Endodermal cell (in vitro differentiated cells): ENCODE results near the gene TAOK1. TPM values are rescaled to one million over a fixed set of nuclear protein-coding genes. Genes with fewer than 3 reads are reported as not detected.

Source experiments
- DNase-seq: peaks from one replicate; pipeline ENCODE4 v3.0.0-alpha.2; 2017
- H3K27ac ChIP-seq: 2 replicates; pipeline ENCODE4 v1.5.1; 2013; ENCODE audit warnings: mild to moderate bottlenecking, low read depth, low read length, moderate library complexity
- H3K27me3 ChIP-seq: 2 replicates; pipeline ENCODE4 v1.6.1; 2013; ENCODE audit warnings: mild to moderate bottlenecking, low read length, moderate library complexity; ENCODE audit not compliant: insufficient read depth, control insufficient read depth, poor library complexity, severe bottlenecking
- H3K36me3 ChIP-seq: 2 replicates; pipeline ENCODE4 v1.7.0; 2013; ENCODE audit warnings: mild to moderate bottlenecking, low read length, moderate library complexity; ENCODE audit not compliant: control insufficient read depth, insufficient read depth
- H3K4me1 ChIP-seq: one replicate; pipeline ENCODE4 v1.7.0; 2013; ENCODE audit warnings: low read length; ENCODE audit not compliant: control insufficient read depth, insufficient read depth
- H3K4me3 ChIP-seq: 2 replicates; pipeline ENCODE4 v1.5.1; 2013; ENCODE audit warnings: mild to moderate bottlenecking, low read length, moderate library complexity
- H3K9ac ChIP-seq: 2 replicates; pipeline ENCODE4 v1.6.1; 2013; ENCODE audit warnings: mild to moderate bottlenecking, low read length, moderate library complexity; ENCODE audit not compliant: poor library complexity, severe bottlenecking; ENCODE audit errors: extremely low read depth
- H3K9me3 ChIP-seq: 2 replicates; pipeline ENCODE4 v1.6.1; 2013; ENCODE audit warnings: mild to moderate bottlenecking, low read length, moderate library complexity; ENCODE audit not compliant: control insufficient read depth
- H3K27ac Mint-ChIP-seq: 2 replicates; pipeline ENCODE4 v1.8.0; 2020; ENCODE audit warnings: mixed read lengths
- H3K27me3 Mint-ChIP-seq: 2 replicates; pipeline ENCODE4 v1.8.0; 2021; ENCODE audit warnings: mild to moderate bottlenecking, mixed read lengths; ENCODE audit not compliant: insufficient read depth
- H3K36me3 Mint-ChIP-seq: 2 replicates; pipeline ENCODE4 v1.8.0; 2020; ENCODE audit warnings: low read depth, mixed read lengths
- H3K4me1 Mint-ChIP-seq: 2 replicates; pipeline ENCODE4 v1.8.0; 2020; ENCODE audit warnings: mixed read lengths
- H3K4me3 Mint-ChIP-seq: 2 replicates; pipeline ENCODE4 v1.8.0; 2020; ENCODE audit warnings: mild to moderate bottlenecking, moderate library complexity, mixed read lengths
- H3K9me3 Mint-ChIP-seq: 2 replicates; pipeline ENCODE4 v1.8.0; 2020; ENCODE audit warnings: mild to moderate bottlenecking, mixed read lengths
- WGBS, 2 experiments: methylation state at CpG; one replicate each; pipeline versions ENCODE4 v1.1.5 to v1.1.7; 2013; ENCODE audit warnings: missing lambda C conversion rate in 2 of 2, mixed read lengths in 1 of 2; ENCODE audit not compliant: insufficient coverage in 1 of 2, insufficient read length in 1 of 2; 5-methylcytosine and 5-hydroxymethylcytosine counted together
- total RNA-seq, 2 donors: library from RNA; stranded (reverse); fragmentation: NEBNext Ultra II Directional in 1 of 2; extraction: Animal tissue kit (Norgen Biotek cat#: 25700) in 1 of 2; gene quantifications; 2 replicates in 1 of 2; 3 replicates in 1 of 2; pipeline ENCODE4 v1.2.1, GENCODE V29; 2021
- TF ChIP-seq, protein P1 (sequence below): fragments of 200-600 bp; sonication (generic); conservative IDR thresholded peaks from 2 replicates; pipeline ENCODE4 v1.5.0; 2021; ENCODE audit warnings: antibody characterized with exemption, mild to moderate bottlenecking

TAOK1 gene
- total RNA-seq, 2 donors from 2014 or later, result 95.9 to 102 TPM

DNA sequence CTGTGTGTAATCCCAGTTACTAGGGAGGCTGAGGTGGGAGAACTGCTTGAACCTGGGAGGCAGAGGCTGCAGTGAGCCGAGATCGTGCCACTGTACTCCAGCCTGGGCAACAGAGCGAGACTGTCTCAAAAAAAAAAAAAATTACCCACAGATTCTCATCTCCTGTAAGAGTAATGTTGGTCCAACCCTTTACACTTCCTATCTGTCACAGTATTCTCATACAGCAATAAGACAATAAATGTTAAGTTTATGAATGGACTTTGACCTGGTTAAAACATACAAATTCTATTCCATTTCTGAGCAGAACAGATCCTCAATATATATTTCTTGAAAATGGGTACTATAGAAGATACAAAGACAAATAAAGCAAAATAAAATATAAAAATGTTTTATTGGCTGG, 30.4 kb upstream of the TAOK1 start:
- Histone ChIP-seq H3K4me1 (no peaks in the 10 kb centered on the region), H3K27me3 (no peaks in the 10 kb centered on the region), H3K27ac (no peak overlapping the region), H3K4me3 (no peak overlapping the region), H3K9me3 (no peaks in the 10 kb centered on the region), H3K36me3 (no peaks in the 10 kb centered on the region), H3K9ac (no peak overlapping the region)
- no peaks in the 10 kb centered on the region for H3K9me3 Mint-ChIP-seq
- DNase-seq, result no peak
- 93% methylated on average over 3 of the region's 3 CpGs; no CpG with 5 or more reads in 1 of the 2 experiments for WGBS, 2 experiments
- H3K36me3 Mint-ChIP-seq, result no peaks in the 10 kb centered on the region
- no peak overlapping the region for H3K27ac Mint-ChIP-seq
- H3K4me3 Mint-ChIP-seq, result no peak overlapping the region
- TF ChIP-seq, protein P1, sequence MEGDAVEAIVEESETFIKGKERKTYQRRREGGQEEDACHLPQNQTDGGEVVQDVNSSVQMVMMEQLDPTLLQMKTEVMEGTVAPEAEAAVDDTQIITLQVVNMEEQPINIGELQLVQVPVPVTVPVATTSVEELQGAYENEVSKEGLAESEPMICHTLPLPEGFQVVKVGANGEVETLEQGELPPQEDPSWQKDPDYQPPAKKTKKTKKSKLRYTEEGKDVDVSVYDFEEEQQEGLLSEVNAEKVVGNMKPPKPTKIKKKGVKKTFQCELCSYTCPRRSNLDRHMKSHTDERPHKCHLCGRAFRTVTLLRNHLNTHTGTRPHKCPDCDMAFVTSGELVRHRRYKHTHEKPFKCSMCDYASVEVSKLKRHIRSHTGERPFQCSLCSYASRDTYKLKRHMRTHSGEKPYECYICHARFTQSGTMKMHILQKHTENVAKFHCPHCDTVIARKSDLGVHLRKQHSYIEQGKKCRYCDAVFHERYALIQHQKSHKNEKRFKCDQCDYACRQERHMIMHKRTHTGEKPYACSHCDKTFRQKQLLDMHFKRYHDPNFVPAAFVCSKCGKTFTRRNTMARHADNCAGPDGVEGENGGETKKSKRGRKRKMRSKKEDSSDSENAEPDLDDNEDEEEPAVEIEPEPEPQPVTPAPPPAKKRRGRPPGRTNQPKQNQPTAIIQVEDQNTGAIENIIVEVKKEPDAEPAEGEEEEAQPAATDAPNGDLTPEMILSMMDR, result no peak
- no peaks in the 10 kb centered on the region for H3K4me1 Mint-ChIP-seq
- peaks cover 2% of the 10 kb centered on the region for H3K27me3 Mint-ChIP-seq

GRCh38 chr17:29363716-29364115, 26.4 kb upstream of the TAOK1 start:
- no peak overlapping the region for H3K9ac ChIP-seq
- H3K9me3 ChIP-seq, result no peaks in the 10 kb centered on the region
- Mint-ChIP-seq H3K9me3 (no peaks in the 10 kb centered on the region), H3K36me3 (no peaks in the 10 kb centered on the region), H3K4me3 (no peak overlapping the region), H3K27ac (no peak overlapping the region), H3K27me3 (peaks cover 2% of the 10 kb centered on the region), H3K4me1 (peaks cover 5% of the 10 kb centered on the region)
- H3K4me1 ChIP-seq, result no peaks in the 10 kb centered on the region
- no peaks in the 10 kb centered on the region for H3K36me3 ChIP-seq
- no peak overlapping the region for H3K4me3 ChIP-seq
- TF ChIP-seq, protein P1, result no peak
- no peak for DNase-seq
- WGBS, 2 experiments, result 85 to 100% methylated on average over 1 to 2 of the region's 2 CpGs
- H3K27ac ChIP-seq, result no peak overlapping the region
- H3K27me3 ChIP-seq, result no peaks in the 10 kb centered on the region

- Mint-ChIP-seq H3K27me3 (peaks cover 2% of the 10 kb centered on the region), H3K27ac (no peak overlapping the region), H3K36me3 (no peaks in the 10 kb centered on the region), H3K4me1 (peaks cover 5% of the 10 kb centered on the region), H3K9me3 (no peaks in the 10 kb centered on the region), H3K4me3 (no peak overlapping the region)
- no peak for DNase-seq
- no peak overlapping the region for H3K9ac ChIP-seq
- TF ChIP-seq, protein P1, result no peak
- 95 to 98% methylated on average over 3 to 4 of the region's 4 CpGs for WGBS, 2 experiments
- H3K9me3 ChIP-seq, result no peaks in the 10 kb centered on the region
- H3K4me1 ChIP-seq, result peaks cover 6% of the 10 kb centered on the region
- no peak overlapping the region for H3K27ac ChIP-seq
- H3K4me3 ChIP-seq, result no peak overlapping the region
- H3K36me3 ChIP-seq, result no peaks in the 10 kb centered on the region
- no peaks in the 10 kb centered on the region for H3K27me3 ChIP-seq
Observed at GRCh38 chr17:29364691-29365090, 25.5 kb upstream of the TAOK1 start.
